Heart right ventricle (tissue), 16 donors: Measurements from ENCODE around the gene NFIB. TPM values are rescaled to one million over a fixed set of nuclear protein-coding genes. Genes with fewer than 3 reads are reported as not detected.

Source experiments
- ATAC-seq, 8 donors: fragments of 200-7000 bp; cut with Tn5 transposase; one replicate each; pipeline ENCODE4 v1.9.1; 2020; ENCODE audit warnings: mild to moderate bottlenecking in 8 of 8, moderate library complexity in 8 of 8, moderate number of reproducible peaks in 1 of 8
- DNase-seq, 2 donors: peaks; one replicate each; pipeline ENCODE4 v3.0.0-alpha.2; 2020
- H3K27ac ChIP-seq, 10 donors: fragments of 200-600 bp; sonication (generic) in 2 of 10; one replicate each; pipeline versions ENCODE4 v1.5.0 to v1.8.0; 2020 to 2022; ENCODE audit warnings: mild to moderate bottlenecking in 3 of 10
- H3K27me3 ChIP-seq, 7 donors: fragments of 200-600 bp; one replicate each; pipeline ENCODE4 v1.8.0; 2021 to 2022; ENCODE audit warnings: mild to moderate bottlenecking in 2 of 7
- H3K36me3 ChIP-seq, 9 donors: fragments of 200-600 bp; sonication (generic) in 1 of 9; one replicate each; pipeline versions ENCODE4 v1.5.0 to v1.8.0; 2020 to 2022; ENCODE audit warnings: mild to moderate bottlenecking in 2 of 9
- H3K4me1 ChIP-seq, 9 donors: fragments of 200-600 bp; sonication (generic) in 1 of 9; one replicate each; pipeline versions ENCODE4 v1.5.0 to v1.8.0; 2020 to 2022; ENCODE audit warnings: mild to moderate bottlenecking in 4 of 9
- H3K4me3 ChIP-seq, 10 donors: fragments of 200-600 bp; sonication (generic) in 2 of 10; one replicate each; pipeline versions ENCODE4 v1.5.0 to v1.8.0; 2020 to 2022; ENCODE audit warnings: mild to moderate bottlenecking in 7 of 10, moderate library complexity in 2 of 10
- H3K9me3 ChIP-seq, 11 donors: fragments of 200-600 bp in 10 of 11; sonication (generic) in 2 of 11; one replicate each; pipeline versions ENCODE4 v1.5.0 to v1.8.0; 2013 to 2022; ENCODE audit warnings: mild to moderate bottlenecking in 2 of 11, control low read depth in 1 of 11, moderate library complexity in 1 of 11
- WGBS, 2 donors: extraction: QIAGEN DNeasy Blood & Tissue Kit; methylation state at CpG; one replicate each; pipeline ENCODE4 v1.1.7; 2013; ENCODE audit warnings: inconsistent platforms in 1 of 2; 5-methylcytosine and 5-hydroxymethylcytosine counted together
- intact Hi-C, 10 donors: fragments of 100-400 bp; cut with DNase I; formaldehyde crosslinking; loops; one replicate each; pipeline versions ENCODE4 v1.11.1 to v1.14.2; 2022
- polyA plus RNA-seq, 2 donors: library from polyadenylated mRNA; stranded (reverse); fragments of 200-250 nt; gene quantifications; one replicate each; pipeline ENCODE4 v1.2.3, GENCODE V29; 2013
- total RNA-seq, 10 donors: library from RNA; stranded (reverse); fragmentation: NEBNext Ultra II Directional in 3 of 10; extraction: Animal tissue kit (Norgen Biotek cat#: 25700) in 3 of 10; gene quantifications; one replicate each; pipeline versions ENCODE4 v1.2.1 to v1.2.4, GENCODE V29; 2021 to 2023
- TF ChIP-seq, protein P1 (sequence below), 9 donors: fragments of 200-600 bp; sonication (generic) in 2 of 9; IDR thresholded peaks; one replicate each; pipeline versions ENCODE4 v1.5.0 to v1.8.0; 2021 to 2022; ENCODE audit warnings: antibody characterized with exemption in 9 of 9, mild to moderate bottlenecking in 5 of 9, moderate library complexity in 1 of 9
- donor health status: Arrhythmogenic right ventricular cardiomyopathy.
- donor health status: ischemic (EF 13 %, LVEDD 7.1; RV severe dilation, severe dysfunction).
- donor health status: healthy with polysubstance abuse.
- donor health status: DM: no; HTN: yes; CAD: no.
- donor health status: DM: no; HTN: no; CAD: no.
- donor health status: ischemic (EF 25% LVEDD 6.9; RV normal size, moderate dysfunction).
- donor health status: ischemic (EF 25% LVEDD 5.7; RV mildly dilated, moderate dysfunction).
- donor health status: healthy.
- donor health status: DM: yes; HTN: yes; CAD: no.
- donor health status: Ischemic cardiomyopathy.
- donor health status: ischemic (EF 35%, LVEDD 5.7; RV mildly dilated, moderate dysfunction).
- donor health status: nonischemic (EF 11% LVEDD 7.7; RV severe dilation, severe dysfunction).
- donor health status: DM: yes; HTN: yes; CAD: no.
- donor health status: PGD.
- donor health status: ischemic (EF 29% LVEDD 5.4; RV normal size, mild dysfunction).
- donor health status: nonischemic (EF 23%, LVEDD 6.1; RV moderate dilation, normal function).

NFIB gene
- total and polyA plus RNA-seq, 12 donors = 16.7 to 145 (median 124) TPM

DNA sequence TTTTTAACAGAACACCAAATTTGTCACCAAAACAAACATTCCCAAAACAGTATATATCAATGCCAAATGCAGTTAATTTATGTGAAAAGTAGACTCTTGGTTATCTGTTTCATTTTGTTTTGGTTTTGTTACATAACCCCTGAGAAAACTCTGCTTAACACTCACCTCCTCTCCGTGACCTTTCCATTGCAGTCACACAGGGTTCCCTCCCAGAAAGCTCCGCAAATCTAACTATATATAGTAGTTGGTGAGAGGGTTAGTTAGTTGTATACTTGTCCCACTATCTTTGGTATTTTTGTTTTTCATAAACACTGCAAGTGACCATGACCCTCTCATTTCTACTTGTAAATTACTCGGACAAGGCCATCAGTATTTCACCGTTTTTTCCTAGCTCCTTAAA, 25.5 kb downstream of the NFIB start:
- H3K27me3 ChIP-seq = no peaks in the 10 kb centered on the region
- intact Hi-C loops = no loop called here
- H3K4me1 ChIP-seq = peaks cover 0 to 83% (median 48%) of the 10 kb centered on the region in 9 donors
- DNase-seq (no peak), ATAC-seq (peak in 7 of 8 donors; percentile 38 to 86 (median 70))
- H3K27ac ChIP-seq = peak overlapping the region in 2 of 10 donors; percentile 44 to 59
- no peaks in the 10 kb centered on the region for H3K9me3 ChIP-seq
- no peak overlapping the region for H3K4me3 ChIP-seq
- TF ChIP-seq, protein P1, sequence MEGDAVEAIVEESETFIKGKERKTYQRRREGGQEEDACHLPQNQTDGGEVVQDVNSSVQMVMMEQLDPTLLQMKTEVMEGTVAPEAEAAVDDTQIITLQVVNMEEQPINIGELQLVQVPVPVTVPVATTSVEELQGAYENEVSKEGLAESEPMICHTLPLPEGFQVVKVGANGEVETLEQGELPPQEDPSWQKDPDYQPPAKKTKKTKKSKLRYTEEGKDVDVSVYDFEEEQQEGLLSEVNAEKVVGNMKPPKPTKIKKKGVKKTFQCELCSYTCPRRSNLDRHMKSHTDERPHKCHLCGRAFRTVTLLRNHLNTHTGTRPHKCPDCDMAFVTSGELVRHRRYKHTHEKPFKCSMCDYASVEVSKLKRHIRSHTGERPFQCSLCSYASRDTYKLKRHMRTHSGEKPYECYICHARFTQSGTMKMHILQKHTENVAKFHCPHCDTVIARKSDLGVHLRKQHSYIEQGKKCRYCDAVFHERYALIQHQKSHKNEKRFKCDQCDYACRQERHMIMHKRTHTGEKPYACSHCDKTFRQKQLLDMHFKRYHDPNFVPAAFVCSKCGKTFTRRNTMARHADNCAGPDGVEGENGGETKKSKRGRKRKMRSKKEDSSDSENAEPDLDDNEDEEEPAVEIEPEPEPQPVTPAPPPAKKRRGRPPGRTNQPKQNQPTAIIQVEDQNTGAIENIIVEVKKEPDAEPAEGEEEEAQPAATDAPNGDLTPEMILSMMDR (IDR thresholded peaks at IDR 0.05) = no peak
- H3K36me3 ChIP-seq = peaks cover 0 to 5% (median 0%) of the 10 kb centered on the region in 9 donors
- 36 to 44% methylated on average over 4 of the region's 4 CpGs for WGBS, 2 donors

DNA sequence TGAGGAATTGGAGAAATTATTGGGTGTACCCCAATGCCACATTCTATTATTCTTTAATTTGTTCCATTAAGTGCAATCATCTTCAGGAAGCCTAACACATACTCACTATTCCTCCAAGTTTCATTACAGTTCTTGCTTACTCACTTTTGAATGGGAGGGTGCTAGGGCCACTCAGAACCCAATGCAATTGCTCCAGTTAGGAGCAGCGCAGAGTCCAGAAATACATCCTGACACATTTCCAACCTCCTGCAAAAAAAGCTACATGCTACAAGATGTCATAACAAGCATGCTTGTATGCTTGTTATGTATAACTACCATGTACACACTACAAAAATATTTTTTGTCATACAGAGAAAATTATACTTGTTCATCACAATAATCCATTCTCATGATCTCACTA, 27.8 kb downstream of the NFIB start:
- WGBS, 2 donors = 59 to 64% methylated on average over 1 of the region's 1 CpG
- Histone ChIP-seq H3K4me3 (no peak overlapping the region), H3K9me3 (no peaks in the 10 kb centered on the region), H3K4me1 (peaks cover 8 to 88% (median 56%) of the 10 kb centered on the region in 9 donors), H3K27me3 (no peaks in the 10 kb centered on the region), H3K27ac (peak overlapping the region in 2 of 10 donors; percentile 8 to 45), H3K36me3 (peaks cover 0 to 3% (median 0%) of the 10 kb centered on the region in 9 donors)
- TF ChIP-seq, protein P1 (IDR thresholded peaks at IDR 0.05) = no peak
- intact Hi-C loops = no loop called here
- peak in 5 of 8 donors; percentile 34 to 65 (median 46) for ATAC-seq
- DNase-seq = no peak

DNA sequence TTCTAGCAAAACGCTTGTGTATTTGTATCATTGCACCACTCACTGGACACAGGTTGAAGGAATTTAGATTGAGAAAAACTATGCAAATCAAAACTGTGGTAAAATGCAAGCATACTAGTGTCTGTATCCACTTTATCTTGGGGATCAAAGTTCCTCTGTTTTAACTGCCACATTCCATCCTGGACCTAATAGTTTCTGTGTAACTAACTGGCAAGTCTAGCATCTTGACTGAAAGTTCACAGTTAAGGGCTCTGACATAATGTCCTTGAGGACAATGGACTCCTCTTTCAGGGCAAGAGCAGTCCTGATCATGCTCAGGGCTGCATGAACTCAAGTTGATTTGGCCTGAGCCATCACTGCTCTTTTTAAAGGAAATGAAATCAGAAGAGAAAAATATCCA, 30.7 kb downstream of the NFIB start:
- peaks cover 8 to 90% (median 72%) of the 10 kb centered on the region in 9 donors for H3K4me1 ChIP-seq
- no peak for DNase-seq
- peak overlapping the region in 3 of 10 donors; percentile 18 to 38 (median 36) for H3K27ac ChIP-seq
- no peaks in the 10 kb centered on the region for H3K9me3 ChIP-seq
- peak in 1 of 8 donors; percentile 21 for ATAC-seq
- 64 to 74% methylated on average over 1 of the region's 1 CpG for WGBS, 2 donors
- intact Hi-C loops = no loop called here
- H3K4me3 ChIP-seq = no peak overlapping the region
- H3K27me3 ChIP-seq = no peaks in the 10 kb centered on the region
- no peaks in the 10 kb centered on the region for H3K36me3 ChIP-seq
- TF ChIP-seq, protein P1 (IDR thresholded peaks at IDR 0.05) = no peak

DNA sequence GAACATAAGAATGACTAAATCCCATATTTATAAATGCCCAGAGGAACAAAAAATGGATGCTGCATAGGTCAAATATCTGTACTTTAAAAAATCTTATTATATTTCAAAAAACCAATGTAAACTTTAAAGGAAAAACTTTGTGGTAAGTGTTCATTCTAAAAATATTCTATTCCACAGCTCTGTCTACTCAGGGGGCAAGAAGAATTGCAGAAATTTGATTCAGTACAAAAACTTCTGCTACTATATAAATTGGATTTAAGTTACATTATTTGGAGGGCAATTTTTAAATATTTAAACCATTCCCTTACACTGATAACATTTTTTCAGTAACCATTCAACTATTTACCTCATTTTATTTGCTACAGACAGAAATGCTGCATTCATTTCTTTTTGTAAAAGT, 32.1 kb downstream of the NFIB start:
- ATAC-seq (no peak), DNase-seq (no peak)
- peak overlapping the region in 2 of 10 donors; percentile 11 to 46 for H3K27ac ChIP-seq
- H3K4me3 ChIP-seq = no peak overlapping the region
- no peaks in the 10 kb centered on the region for H3K9me3 ChIP-seq
- intact Hi-C loops = no loop called here
- TF ChIP-seq, protein P1 (IDR thresholded peaks at IDR 0.05) = no peak
- no peaks in the 10 kb centered on the region for H3K27me3 ChIP-seq
- no peaks in the 10 kb centered on the region for H3K36me3 ChIP-seq
- H3K4me1 ChIP-seq = peaks cover 8 to 98% (median 77%) of the 10 kb centered on the region in 9 donors
